HepG2 (cell line): ENCODE data around the gene TMBIM1. TPM values are rescaled to one million over a fixed set of nuclear protein-coding genes. Genes with fewer than 3 reads are reported as not detected.

Experiments
- CHD4 ChIP-seq: fragments of 200-600 bp; sonication (generic); IDR thresholded peaks from 2 replicates; pipeline ENCODE4 v1.7.0; 2017; ENCODE audit warnings: mild to moderate bottlenecking, low read length, borderline replicate concordance
- ELF3 ChIP-seq: IDR thresholded peaks from 2 replicates; pipeline ENCODE4 v1.6.1; 2016; ENCODE audit warnings: missing genetic modification reagents, missing compliant biosample characterization
- HOXA5 ChIP-seq: sonication (generic); formaldehyde crosslinking; IDR thresholded peaks from 2 replicates; pipeline ENCODE4 v1.4.0; 2020; ENCODE audit warnings: missing genetic modification reagents
- ISL2 ChIP-seq: sonication (generic); formaldehyde crosslinking; IDR thresholded peaks from 2 replicates; pipeline ENCODE4 v1.5.0; 2020; ENCODE audit warnings: missing genetic modification reagents
- NBN ChIP-seq: fragments of 450-650 bp; conservative IDR thresholded peaks from 2 replicates; pipeline ENCODE4 v1.6.1; 2017
- NFATC3 ChIP-seq: sonication (generic); formaldehyde crosslinking; IDR thresholded peaks from 2 replicates; pipeline ENCODE4 v1.5.1; 2020; ENCODE audit warnings: mild to moderate bottlenecking, missing genetic modification reagents
- NR2F1 ChIP-seq, 2 experiments: fragments of 450-650 bp in 1 of 2; formaldehyde crosslinking in 1 of 2; IDR thresholded peaks; 2 replicates each; pipeline versions ENCODE4 v1.5.0 to v1.6.1; 2016 to 2020; ENCODE audit warnings: mild to moderate bottlenecking in 1 of 2, missing compliant biosample characterization in 1 of 2, missing genetic modification reagents in 1 of 2, moderate library complexity in 1 of 2
- POLR2A ChIP-seq, 2 experiments: IDR thresholded peaks; 2 replicates each; pipeline ENCODE4 v1.6.1; 2011; ENCODE audit warnings: low read depth in 2 of 2, low read length in 2 of 2, mild to moderate bottlenecking in 1 of 2, moderate library complexity in 1 of 2; ENCODE audit not compliant: insufficient read depth in 1 of 2
- POLR2AphosphoS5 ChIP-seq: IDR thresholded peaks from 2 replicates; pipeline ENCODE4 v1.6.1; 2012; ENCODE audit warnings: low read depth, low read length
- RBM22 ChIP-seq: fragments of 200-400 bp; formaldehyde crosslinking; optimal IDR thresholded peaks from 2 replicates; pipeline ENCODE3; 2017; ENCODE audit warnings: mild to moderate bottlenecking, low read length, moderate library complexity
- RFXANK ChIP-seq: IDR thresholded peaks from 2 replicates; pipeline ENCODE4 v1.6.1; 2016
- ZFX ChIP-seq: sonication (generic); formaldehyde crosslinking; IDR thresholded peaks from 2 replicates; pipeline ENCODE4 v1.4.0; 2020; ENCODE audit warnings: mild to moderate bottlenecking, low read depth, missing genetic modification reagents, moderate library complexity
- ZMYM2 ChIP-seq: sonication (generic); formaldehyde crosslinking; IDR thresholded peaks from 2 replicates; pipeline ENCODE4 v1.8.0; 2022; ENCODE audit warnings: mild to moderate bottlenecking, missing genetic modification reagents
- ZMYM3 ChIP-seq: sonication (generic); formaldehyde crosslinking; IDR thresholded peaks from 2 replicates; pipeline ENCODE4 v1.5.1; 2020; ENCODE audit warnings: mild to moderate bottlenecking, missing genetic modification reagents
- ZNF501 ChIP-seq: sonication (generic); formaldehyde crosslinking; IDR thresholded peaks from 2 replicates; pipeline ENCODE4 v1.5.1; 2020; ENCODE audit warnings: mild to moderate bottlenecking, moderate library complexity, missing genetic modification reagents
- ZNF512B ChIP-seq: sonication (generic); formaldehyde crosslinking; IDR thresholded peaks from 2 replicates; pipeline ENCODE4 v1.5.1; 2020; ENCODE audit warnings: missing genetic modification reagents, mild to moderate bottlenecking, borderline replicate concordance
- ZNF546 ChIP-seq: sonication (generic); formaldehyde crosslinking; conservative IDR thresholded peaks from 2 replicates; pipeline ENCODE4 v1.8.1; 2023; ENCODE audit warnings: mild to moderate bottlenecking, missing genetic modification reagents
- ZNF557 ChIP-seq: sonication (generic); formaldehyde crosslinking; IDR thresholded peaks from 2 replicates; pipeline ENCODE4 v1.4.0; 2020; ENCODE audit warnings: missing genetic modification reagents
- ZNF569 ChIP-seq: sonication (generic); formaldehyde crosslinking; IDR thresholded peaks from 2 replicates; pipeline ENCODE4 v1.5.0; 2020; ENCODE audit warnings: mild to moderate bottlenecking, missing genetic modification reagents, moderate library complexity, borderline replicate concordance
- ZNF749 ChIP-seq: sonication (generic); formaldehyde crosslinking; IDR thresholded peaks from 2 replicates; pipeline ENCODE4 v1.8.0; 2022; ENCODE audit warnings: mild to moderate bottlenecking, missing genetic modification reagents, moderate library complexity, borderline replicate concordance
- polyA plus RNA-seq, 8 experiments: library from polyadenylated mRNA; depleted of rRNA in 3 of 8; stranded (reverse) in 7 of 8; unstranded in 1 of 8; fragments of >200 nt; fragmentation: Illumina TruSeq in 4 of 8; extraction: Trizol in 4 of 8; gene quantifications; 2 replicates each; pipeline versions ENCODE4 v1.2.1 to v1.2.3, GENCODE V29; 2011 to 2016; ENCODE audit warnings: low read depth in 4 of 8, missing spikeins in 1 of 8, mixed read lengths in 1 of 8; ENCODE audit not compliant: insufficient read depth in 1 of 8
- total RNA-seq, 5 experiments: library from RNA; depleted of rRNA; stranded (reverse); fragments of >200 nt; fragmentation: Illumina TruSeq; extraction: Trizol; gene quantifications; 2 replicates each; pipeline ENCODE4 v1.2.3, GENCODE V29; 2016; ENCODE audit warnings: low read depth in 1 of 5
- TF ChIP-seq, protein P1 (sequence below): sonication (generic); formaldehyde crosslinking; IDR thresholded peaks from 2 replicates; pipeline ENCODE4 v1.4.0; 2020; ENCODE audit warnings: missing genetic modification reagents
- TF ChIP-seq, protein P2 (sequence below): sonication (generic); formaldehyde crosslinking; IDR thresholded peaks from 2 replicates; pipeline ENCODE4 v1.8.0; 2022; ENCODE audit warnings: missing genetic modification reagents, low read depth, mild to moderate bottlenecking, borderline replicate concordance

Gene TMBIM1
- total and polyA plus RNA-seq, 2 of the 13 experiments (the other 11 are each of a cell fraction or from before 2014, with no cell fraction given): 127 to 139 TPM

DNA sequence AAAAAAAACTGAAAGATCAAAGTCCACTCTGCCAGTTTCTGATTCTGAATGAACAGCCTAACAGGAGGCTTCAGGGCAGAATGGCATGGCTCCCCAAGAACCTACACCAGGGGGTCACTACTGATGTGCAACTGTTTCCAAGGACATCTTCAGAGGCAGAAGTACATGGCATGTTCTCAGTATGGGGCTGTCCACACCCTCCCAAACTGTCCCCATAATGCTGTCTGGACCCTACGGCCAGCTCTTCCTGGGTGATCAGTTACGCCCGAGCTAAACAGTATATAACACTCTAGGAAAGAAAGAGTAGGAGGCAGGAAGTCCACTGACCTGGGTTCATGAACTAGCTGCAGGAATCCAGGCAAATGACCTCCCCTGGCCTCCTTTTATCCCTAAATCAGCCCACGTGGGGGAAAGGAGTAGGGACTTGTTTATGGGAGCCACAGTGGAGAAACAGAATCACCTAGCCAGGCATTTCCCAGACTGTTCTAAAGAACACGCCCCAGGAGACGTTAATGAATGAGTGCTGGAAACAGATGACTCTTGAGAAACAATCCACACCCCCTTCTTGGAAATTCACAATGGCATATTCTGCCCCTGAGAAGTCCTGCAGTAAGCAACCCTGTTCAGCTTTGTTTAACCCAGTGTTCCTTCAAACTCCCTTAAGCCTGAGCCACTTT is 2.5 kb downstream of the TMBIM1 start (continued):
- TF ChIP-seq, protein P1, sequence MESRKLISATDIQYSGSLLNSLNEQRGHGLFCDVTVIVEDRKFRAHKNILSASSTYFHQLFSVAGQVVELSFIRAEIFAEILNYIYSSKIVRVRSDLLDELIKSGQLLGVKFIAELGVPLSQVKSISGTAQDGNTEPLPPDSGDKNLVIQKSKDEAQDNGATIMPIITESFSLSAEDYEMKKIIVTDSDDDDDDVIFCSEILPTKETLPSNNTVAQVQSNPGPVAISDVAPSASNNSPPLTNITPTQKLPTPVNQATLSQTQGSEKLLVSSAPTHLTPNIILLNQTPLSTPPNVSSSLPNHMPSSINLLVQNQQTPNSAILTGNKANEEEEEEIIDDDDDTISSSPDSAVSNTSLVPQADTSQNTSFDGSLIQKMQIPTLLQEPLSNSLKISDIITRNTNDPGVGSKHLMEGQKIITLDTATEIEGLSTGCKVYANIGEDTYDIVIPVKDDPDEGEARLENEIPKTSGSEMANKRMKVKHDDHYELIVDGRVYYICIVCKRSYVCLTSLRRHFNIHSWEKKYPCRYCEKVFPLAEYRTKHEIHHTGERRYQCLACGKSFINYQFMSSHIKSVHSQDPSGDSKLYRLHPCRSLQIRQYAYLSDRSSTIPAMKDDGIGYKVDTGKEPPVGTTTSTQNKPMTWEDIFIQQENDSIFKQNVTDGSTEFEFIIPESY (CRISPR knock-in tag): peak; percentile 7; the same call in 1 of the 2 replicates
- TF ChIP-seq, protein P2, sequence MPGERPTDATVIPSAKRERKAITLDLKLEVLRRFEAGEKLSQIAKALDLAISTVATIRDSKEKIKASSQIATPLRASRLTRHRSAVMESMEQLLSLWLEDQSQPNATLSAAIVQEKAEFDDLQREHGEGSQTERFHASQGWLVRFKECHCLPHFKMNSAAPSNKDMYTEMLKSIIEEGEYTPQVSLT: no peak
- TF ChIP-seq ZNF749 (CRISPR knock-in tag) (peak; percentile 45; the same call in 1 of the 2 replicates), ZNF569 (peak; percentile 63; the same call in 1 of the 2 replicates), ZNF512B (CRISPR knock-in tag) (0 out of 2 replicates have a peak, but pooled peaks have one; percentile 28), NBN (no peak), NR2F1 (CRISPR knock-in tag; IDR thresholded peaks at IDR 0.05) (peak; percentile 58 to 62; a peak in 2 of 4 replicates), ZFX (peak; percentile 39), CHD4 (peak; percentile 90; the same call in 1 of the 2 replicates), ZNF501 (CRISPR knock-in tag) (peak; percentile 59; the same call in 1 of the 2 replicates), ISL2 (CRISPR knock-in tag) (0 out of 2 replicates have a peak, but pooled peaks have one; percentile 56), HOXA5 (CRISPR knock-in tag) (0 out of 2 replicates have a peak, but pooled peaks have one; percentile 30), POLR2A (IDR thresholded peaks at IDR 0.05; ENCODE audit: insufficient read depth in 1 of 2, low read depth in 2 of 2, low read length in 2 of 2) (peak in 1 of 2 experiments; percentile 5; a peak in 1 of 4 replicates), ZMYM3 (no peak), NFATC3 (CRISPR knock-in tag) (peak; percentile 47; the same call in 1 of the 2 replicates), RBM22 (peak; percentile 70), ZNF546 (CRISPR knock-in tag) (no peak), POLR2AphosphoS5 (peak; percentile 45), ZNF557 (CRISPR knock-in tag) (0 out of 2 replicates have a peak, but pooled peaks have one; percentile 58), ZMYM2 (CRISPR knock-in tag) (0 out of 2 replicates have a peak, but pooled peaks have one; percentile 56), ELF3 (CRISPR knock-in tag) (peak; percentile 65), RFXANK (0 out of 2 replicates have a peak, but pooled peaks have one; percentile 17)
